Left lung (tissue), 10 donors: Measurements from ENCODE around the gene LCN12. TPM values are rescaled to one million over a fixed set of nuclear protein-coding genes. Genes with fewer than 3 reads are reported as not detected.

Experiments
- ATAC-seq: fragments of 200-7000 bp; cut with Tn5 transposase; one replicate; pipeline ENCODE4 v1.9.1; 2020; ENCODE audit warnings: moderate library complexity
- DNase-seq, 4 donors: peaks; one replicate each; pipeline ENCODE4 v3.0.0-alpha.2; 2013 to 2020
- H3K27ac ChIP-seq, 2 donors: fragments of 200-600 bp; sonication (generic) in 1 of 2; one replicate each; pipeline versions ENCODE4 v1.5.0 to v1.8.0; 2020 to 2021
- H3K27me3 ChIP-seq, 2 donors: fragments of 200-600 bp; sonication (generic) in 1 of 2; one replicate each; pipeline versions ENCODE4 v1.5.0 to v1.8.0; 2020 to 2021
- H3K36me3 ChIP-seq, 2 donors: fragments of 200-600 bp; sonication (generic) in 1 of 2; one replicate each; pipeline versions ENCODE4 v1.5.0 to v1.8.0; 2020 to 2021
- H3K4me1 ChIP-seq, 2 donors: fragments of 200-600 bp; one replicate each; pipeline ENCODE4 v1.8.0; 2021
- H3K4me3 ChIP-seq, 2 donors: fragments of 200-600 bp; sonication (generic) in 1 of 2; one replicate each; pipeline versions ENCODE4 v1.5.0 to v1.8.0; 2020 to 2021; ENCODE audit warnings: mild to moderate bottlenecking in 1 of 2
- H3K9me3 ChIP-seq, 2 donors: fragments of 200-600 bp; sonication (generic) in 1 of 2; one replicate each; pipeline versions ENCODE4 v1.5.0 to v1.8.0; 2020 to 2021
- CTCF ChIP-seq, 2 donors: fragments of 200-600 bp; sonication (generic) in 1 of 2; IDR thresholded peaks; one replicate each; pipeline versions ENCODE4 v1.5.0 to v1.8.0; 2021; ENCODE audit warnings: antibody characterized with exemption in 2 of 2
- intact Hi-C, 2 donors: fragments of 100-400 bp; cut with DNase I; formaldehyde crosslinking; loops; one replicate each; pipeline versions ENCODE4 v1.11.2 to v1.14.2; 2022
- polyA plus RNA-seq, 6 donors: library from polyadenylated mRNA; unstranded; fragments of 120-200 nt; gene quantifications; one replicate each; pipeline ENCODE4 v1.2.1, GENCODE V29; 2013; ENCODE audit not compliant: insufficient read length in 6 of 6
- total RNA-seq, 2 donors: library from RNA; stranded (reverse); fragmentation: NEBNext Ultra II Directional; extraction: Animal tissue kit (Norgen Biotek cat#: 25700); gene quantifications; one replicate each; pipeline ENCODE4 v1.2.1, GENCODE V29; 2021
- donor health status: DM: no; HTN: yes; CAD: no.
- donor health status: DM: no; HTN: no; CAD: no.

Gene LCN12
- total and polyA plus RNA-seq, 8 donors = 2.1 to 28.0 (median 13.3) TPM

GRCh38 chr9:136939996-136940525 lies 12.0 kb upstream of the LCN12 start:
- Histone ChIP-seq H3K36me3 (peaks cover 0 to 54% of the 10 kb centered on the region in 2 donors), H3K4me3 (no peak overlapping the region), H3K4me1 (peaks cover 2 to 30% of the 10 kb centered on the region in 2 donors), H3K27ac (no peak overlapping the region), H3K9me3 (no peaks in the 10 kb centered on the region), H3K27me3 (no peaks in the 10 kb centered on the region)
- no peak for TF ChIP-seq CTCF (IDR thresholded peaks at IDR 0.05)
- intact Hi-C loops = loop anchor here in 1 of 2 donors (10.0 kb wide), 1 partner anchor 85 kb away; the partner anchor contains the start of gene MAMDC4
- DNase-seq = peak in 1 of 4 donors; percentile 25
- no peak for ATAC-seq

- Histone ChIP-seq H3K4me1 (peaks cover 2 to 27% of the 10 kb centered on the region in 2 donors), H3K27me3 (no peaks in the 10 kb centered on the region), H3K36me3 (peaks cover 0 to 54% of the 10 kb centered on the region in 2 donors), H3K4me3 (no peak overlapping the region), H3K27ac (no peak overlapping the region), H3K9me3 (no peaks in the 10 kb centered on the region)
- intact Hi-C loops = no loop called here
- TF ChIP-seq CTCF (IDR thresholded peaks at IDR 0.05) = no peak
- ATAC-seq (no peak), DNase-seq (peak in 2 of 4 donors; percentile 27 to 79)
These were observed 11.4 kb upstream of the LCN12 start for GRCh38 chr9:136940526-136941230.

GRCh38 chr9:136941231-136942111 lies 10.6 kb upstream of the LCN12 start:
- Histone ChIP-seq H3K36me3 (peaks cover 0 to 54% of the 10 kb centered on the region in 2 donors), H3K27ac (no peak overlapping the region), H3K9me3 (no peaks in the 10 kb centered on the region), H3K27me3 (no peaks in the 10 kb centered on the region), H3K4me1 (peaks cover 2 to 24% of the 10 kb centered on the region in 2 donors), H3K4me3 (no peak overlapping the region)
- ATAC-seq (no peak), DNase-seq (peak in 2 of 4 donors; percentile 31 to 79)
- intact Hi-C loops = no loop called here
- TF ChIP-seq CTCF (IDR thresholded peaks at IDR 0.05) = no peak

DNA sequence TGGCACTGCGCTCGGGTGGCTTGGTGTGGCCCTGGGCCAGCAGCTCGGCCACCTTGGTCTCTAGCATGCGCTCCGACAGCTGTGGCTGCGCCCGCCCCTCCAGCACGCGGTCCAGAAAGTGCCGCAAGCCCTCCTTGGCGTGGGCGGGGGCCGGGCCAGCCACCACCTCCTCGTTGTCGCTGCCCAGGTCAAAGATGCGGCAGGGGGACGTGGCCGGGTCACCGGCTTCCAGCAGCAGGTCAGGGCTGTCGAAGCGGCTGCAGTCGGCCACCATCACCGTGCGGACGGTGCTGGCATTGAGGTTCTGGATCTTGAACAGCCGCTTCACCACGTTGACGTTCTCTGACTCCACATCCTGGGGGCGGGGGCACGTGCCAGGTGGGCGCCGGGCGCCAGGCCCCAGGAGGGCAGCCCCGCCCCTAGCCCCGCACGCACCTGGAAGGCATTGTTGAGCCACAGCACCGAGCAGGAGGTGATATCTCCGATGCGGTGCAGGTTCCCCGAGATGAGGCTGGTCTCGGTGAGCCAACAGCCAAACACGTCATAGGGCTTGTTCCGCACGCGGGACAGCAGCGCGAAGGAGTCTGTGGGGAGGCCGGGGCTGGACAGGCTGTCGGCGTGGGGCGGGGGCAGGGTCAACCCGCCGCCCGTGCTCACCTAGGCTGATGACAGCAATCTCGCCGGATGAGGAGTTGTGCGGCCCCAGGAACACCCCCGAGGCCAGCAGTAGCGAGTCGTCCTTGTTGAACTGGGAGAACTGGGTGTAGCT lies 9.8 kb upstream of the LCN12 start:
- TF ChIP-seq CTCF (IDR thresholded peaks at IDR 0.05) = no peak
- H3K4me1 ChIP-seq = peaks cover 2 to 24% of the 10 kb centered on the region in 2 donors
- no peak overlapping the region for H3K27ac ChIP-seq
- peaks cover 0 to 54% of the 10 kb centered on the region in 2 donors for H3K36me3 ChIP-seq
- intact Hi-C loops = no loop called here
- DNase-seq (peak in 2 of 4 donors; percentile 30 to 76), ATAC-seq (no peak)
- H3K27me3 ChIP-seq = no peaks in the 10 kb centered on the region
- H3K9me3 ChIP-seq = no peaks in the 10 kb centered on the region
- H3K4me3 ChIP-seq = peak overlapping the region in 1 of 2 donors; percentile 98
